Caki2 (cell line): Measurements from ENCODE around the gene COL5A1. TPM values are rescaled to one million over a fixed set of nuclear protein-coding genes. Genes with fewer than 3 reads are reported as not detected.
"Not testable (repeated sequence)": the region's sequence is repeated elsewhere in the genome, so short reads cannot be mapped to it uniquely, and the experiment has no call there.

Experiments
- DNase-seq: peaks from one replicate; pipeline ENCODE4 v3.0.0-alpha.2; 2015; ENCODE audit warnings: low read depth
- in situ Hi-C: cut with HindIII; loops from 2 replicates; pipeline ENCODE4 v1.10.0; 2016; ENCODE audit warnings: low sequenced_read_pairs, low pct_unique_long_range_greater_than_20kb, mixed read lengths
- total RNA-seq: library from RNA; depleted of rRNA; stranded (reverse); fragments of >200 nt; shearing (Covaris generic); gene quantifications from 2 replicates; pipeline ENCODE4 v1.2.3, GENCODE V29; 2014; ENCODE audit warnings: low replicate concordance

The COL5A1 gene
- total RNA-seq, 1 experiment from 2014 or later = 21.3 TPM

- in situ Hi-C loops = no loop called here
Measured at GRCh38 chr9:134708672-134709038, 67.1 kb downstream of the COL5A1 start.

GRCh38 chr9:134709512-134710270, 68.1 kb downstream of the COL5A1 start:
- no peak for DNase-seq
- in situ Hi-C loops = no loop called here

More at GRCh38 chr9:134708672-134709038, 67.1 kb downstream of the COL5A1 start:
- no peak for DNase-seq

GRCh38 chr9:134710271-134710540, 68.6 kb downstream of the COL5A1 start:
- in situ Hi-C loops = no loop called here
- DNase-seq = no peak

DNA sequence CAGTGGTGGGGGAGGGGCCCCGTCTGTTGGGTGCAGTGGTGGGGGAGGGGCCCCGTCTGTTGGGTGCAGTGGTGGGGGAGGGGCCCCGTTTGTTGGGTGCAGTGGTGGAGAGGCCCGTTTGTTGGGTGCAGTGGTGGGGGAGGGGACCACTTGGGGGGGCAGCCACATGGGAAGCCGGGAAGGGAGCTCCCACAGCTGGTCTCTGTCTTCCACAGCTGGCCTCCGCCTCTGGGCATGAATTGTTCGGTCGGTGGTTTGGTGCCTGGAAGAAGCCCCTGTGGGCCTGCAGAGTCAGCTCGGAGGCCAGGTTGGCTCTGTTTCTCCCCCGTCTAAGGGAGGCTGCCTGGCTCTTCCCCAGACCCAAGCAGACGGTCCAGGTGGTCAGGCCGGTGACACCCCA, 69.3 kb downstream of the COL5A1 start:
- DNase-seq = no peak
- in situ Hi-C loops = no loop called here

GRCh38 chr9:134712243-134712642, 70.6 kb downstream of the COL5A1 start:
- no peak for DNase-seq
- in situ Hi-C loops = no loop called here

GRCh38 chr9:134712926-134713325, 71.3 kb downstream of the COL5A1 start:
- no peak for DNase-seq
- in situ Hi-C loops = no loop called here

DNA sequence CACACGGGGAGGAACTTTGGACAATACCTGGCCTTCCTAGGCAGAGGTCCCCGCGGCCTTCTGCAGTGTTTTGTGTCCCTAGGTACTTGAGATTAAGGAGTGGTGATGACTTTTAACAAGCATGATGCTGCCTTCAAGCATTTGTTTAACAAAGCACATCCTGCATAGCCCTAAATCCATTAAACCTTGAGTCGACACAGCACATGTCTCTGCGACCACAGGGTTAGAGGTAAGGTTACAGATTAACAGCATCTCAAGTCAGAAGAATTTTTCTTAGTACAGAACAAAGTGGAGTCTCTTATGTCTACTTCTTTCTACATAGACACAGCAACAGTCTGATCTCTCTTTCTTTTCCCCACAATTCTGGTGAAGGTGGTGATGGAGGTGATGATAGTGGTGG, 73.9 kb downstream of the COL5A1 start:
- in situ Hi-C loops = not testable (repeated sequence)

GRCh38 chr9:134716067-134716466, 74.5 kb downstream of the COL5A1 start:
- DNase-seq = no peak
- in situ Hi-C loops = no loop called here

More for the DNA sequence above, 73.9 kb downstream of the COL5A1 start:
- not testable (repeated sequence) for DNase-seq

DNA sequence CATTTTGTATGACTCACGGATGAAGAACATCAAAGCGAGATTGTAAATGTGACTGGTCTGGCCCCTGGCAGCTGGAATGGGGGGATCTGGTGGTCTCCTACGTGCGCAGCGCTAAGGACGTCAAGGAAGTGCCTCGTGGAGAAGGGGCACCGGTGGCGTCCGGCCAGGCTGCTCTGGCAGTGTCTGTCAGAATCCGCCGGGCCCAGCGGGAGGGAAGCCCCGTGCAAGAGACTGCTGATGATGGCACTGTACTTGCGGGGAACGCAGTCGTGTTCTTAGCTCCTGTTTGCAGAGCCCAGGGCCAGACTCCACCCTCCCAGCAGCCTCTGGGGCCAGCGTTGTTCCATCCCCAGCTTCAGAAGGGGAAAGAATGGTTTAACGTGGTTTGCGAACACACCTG, 75.5 kb downstream of the COL5A1 start:
- in situ Hi-C loops = no loop called here
- no peak for DNase-seq

DNA sequence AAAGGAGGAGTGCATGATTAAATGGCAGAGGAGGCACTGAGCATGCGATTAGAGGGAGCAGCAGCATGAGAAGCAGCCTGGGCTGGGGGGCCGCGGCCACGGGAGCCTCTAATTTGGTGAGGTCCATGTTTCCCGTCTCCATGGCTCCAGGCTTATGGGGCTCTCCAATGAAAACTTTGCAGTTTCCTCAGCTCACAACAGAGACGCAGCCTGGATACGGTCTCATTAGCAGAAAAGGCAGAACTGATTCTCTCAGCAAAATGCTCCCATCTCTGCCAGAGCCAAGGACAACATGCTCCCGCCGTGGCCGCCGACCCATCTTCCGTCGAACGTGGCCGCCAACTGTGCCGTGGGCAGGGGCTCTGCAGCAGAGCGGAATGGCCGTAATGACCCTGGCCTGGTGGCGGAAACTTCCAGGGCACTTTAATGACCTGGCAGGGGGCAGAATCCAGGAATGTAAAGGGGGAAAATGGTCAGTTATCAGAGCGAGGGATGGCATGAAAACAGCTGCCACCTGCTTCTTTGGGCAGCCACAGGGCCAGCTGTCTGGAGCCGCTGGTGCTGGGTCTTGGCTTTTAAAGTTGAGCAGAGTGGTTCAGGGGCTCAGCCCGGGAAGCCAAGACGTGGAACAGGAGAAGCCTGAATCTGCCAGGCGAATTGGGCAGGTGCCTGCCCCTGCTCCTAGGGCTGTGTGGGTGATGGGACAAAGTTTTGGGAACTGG, 76.5 kb downstream of the COL5A1 start:
- no peak for DNase-seq
- in situ Hi-C loops = no loop called here

DNA sequence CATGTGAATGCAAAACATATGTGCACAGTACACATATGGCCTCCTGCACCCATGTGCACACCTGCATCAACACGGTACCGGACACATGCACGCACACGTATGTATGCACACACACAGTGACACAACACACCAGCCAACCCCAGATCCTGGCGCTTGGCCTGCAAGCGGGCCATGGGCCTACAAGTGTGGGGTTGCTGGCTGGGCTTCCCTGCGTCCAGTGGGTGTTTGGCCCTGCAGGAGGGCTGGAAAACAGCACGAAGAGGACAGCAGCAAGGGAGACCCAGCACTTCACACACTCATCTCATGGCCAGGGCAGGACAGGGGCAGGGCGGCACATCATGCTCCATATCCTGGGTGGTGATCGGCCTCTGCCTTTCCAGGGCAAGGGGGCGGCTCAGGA, 77.7 kb downstream of the COL5A1 start:
- DNase-seq = no peak
- in situ Hi-C loops = no loop called here

DNA sequence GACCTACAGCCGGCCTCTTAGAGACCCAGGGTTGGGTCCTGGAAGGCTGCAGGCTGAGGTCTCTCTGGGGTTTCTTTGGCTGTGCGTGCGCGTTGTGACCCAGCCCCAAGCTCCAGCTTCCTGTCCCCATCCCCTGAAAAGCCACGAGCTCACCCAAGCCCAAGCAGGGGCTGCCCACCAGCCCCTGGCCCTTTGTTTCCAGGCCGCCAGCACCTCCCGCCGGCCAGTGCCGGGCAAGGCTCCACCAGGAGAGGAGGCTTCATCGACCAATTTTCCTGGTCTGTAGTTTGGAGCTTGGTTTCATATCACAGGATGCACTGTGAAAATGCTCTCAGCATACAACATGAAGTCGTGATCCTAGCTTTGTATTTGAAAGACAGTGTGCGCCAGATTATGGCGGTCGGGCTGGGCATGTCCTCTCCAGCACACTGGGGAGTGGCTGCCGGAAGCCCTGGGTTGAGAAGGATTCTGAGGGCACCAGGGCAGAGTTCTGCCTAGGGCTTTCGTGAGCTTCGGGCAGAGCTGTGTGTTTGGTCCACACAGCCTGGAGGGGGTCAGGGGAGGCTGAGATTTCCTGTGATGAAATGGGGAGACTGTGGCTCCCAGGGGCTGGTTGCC, 78.6 kb downstream of the COL5A1 start:
- in situ Hi-C loops = no loop called here
- DNase-seq = no peak

DNA sequence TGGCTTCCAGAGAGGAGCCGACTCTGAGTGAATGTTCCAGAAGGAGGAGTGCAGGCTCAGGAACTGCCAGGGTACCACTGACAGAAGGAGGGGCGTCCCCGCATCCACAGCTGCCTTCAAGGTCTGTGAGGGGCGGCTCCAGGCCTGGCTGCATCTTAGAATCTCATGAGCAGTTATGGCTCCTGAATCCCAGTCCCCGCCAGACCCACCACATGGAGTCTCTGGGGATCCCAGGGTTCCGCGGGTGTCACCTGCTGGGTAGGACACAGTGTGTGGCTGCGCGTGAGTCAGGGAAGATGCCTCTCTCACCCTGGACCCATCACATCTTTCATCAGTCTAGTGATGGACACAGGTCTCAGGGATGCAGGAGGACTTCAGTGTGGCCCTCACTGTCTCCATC, 79.2 kb downstream of the COL5A1 start:
- in situ Hi-C loops = no loop called here
- no peak for DNase-seq

- in situ Hi-C loops = no loop called here
Measured at GRCh38 chr9:134721344-134721743, 79.7 kb downstream of the COL5A1 start.

GRCh38 chr9:134722120-134722701, 80.6 kb downstream of the COL5A1 start:
- no peak for DNase-seq
- in situ Hi-C loops = no loop called here

More at GRCh38 chr9:134721344-134721743, 79.7 kb downstream of the COL5A1 start:
- no peak for DNase-seq

GRCh38 chr9:134723037-134723436, 81.4 kb downstream of the COL5A1 start:
- in situ Hi-C loops = no loop called here
- DNase-seq = no peak

DNA sequence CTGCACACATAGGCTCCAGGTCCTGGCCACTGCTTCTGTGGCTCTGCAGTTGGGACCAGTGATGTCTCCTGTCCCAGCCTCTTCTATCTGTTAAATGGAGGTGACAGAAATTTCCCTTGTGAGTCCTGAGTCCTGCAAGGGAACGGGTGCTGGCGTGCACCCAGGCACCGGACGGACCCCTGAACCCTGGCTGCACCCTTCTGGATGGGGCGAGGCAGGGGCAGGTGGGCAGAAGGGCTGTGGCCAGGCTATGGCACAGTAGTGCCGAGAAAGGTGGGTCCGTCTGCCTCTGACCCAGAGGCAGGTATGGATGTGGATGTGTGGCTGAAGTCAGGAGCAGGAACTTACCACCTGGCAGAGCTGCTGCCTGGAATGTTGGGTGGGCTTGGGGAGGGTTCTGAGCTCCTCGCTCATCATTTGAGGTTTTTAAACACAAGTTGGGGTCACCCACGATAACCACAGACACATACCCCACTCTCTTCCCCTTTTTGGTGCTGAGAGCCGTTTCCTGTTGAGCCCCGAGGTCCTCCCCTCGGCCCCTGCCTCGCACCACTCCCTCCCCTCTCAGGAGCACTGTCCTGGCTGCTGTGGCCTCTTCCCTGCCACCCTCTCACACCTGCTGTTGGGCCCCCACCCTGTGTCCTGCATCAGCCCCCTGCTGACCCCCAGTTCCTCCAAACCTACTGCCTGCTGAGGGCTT, 82.0 kb downstream of the COL5A1 start:
- DNase-seq = no peak
- in situ Hi-C loops = no loop called here

- in situ Hi-C loops = no loop called here
Measured at GRCh38 chr9:134724202-134724911, 82.8 kb downstream of the COL5A1 start.

More at GRCh38 chr9:134724202-134724911, 82.8 kb downstream of the COL5A1 start:
- no peak for DNase-seq
